IMR-90 (cell line): Measurements from ENCODE around the gene ROR2. TPM values are rescaled to one million over a fixed set of nuclear protein-coding genes. Genes with fewer than 3 reads are reported as not detected.

ENCODE experiments used
- ATAC-seq: fragments of 200-7000 bp; cut with Tn5 transposase; 2 replicates; pipeline ENCODE4 v1.9.1; 2020; ENCODE audit warnings: low read depth, mild to moderate bottlenecking, moderate library complexity
- BruUV-seq: library from RNA; stranded (reverse); fragments of 400-500 nt; replicated peaks from 2 replicates; lab custom pipeline; 2021; lab: Mats Ljungman, UMichigan
- CTCF ChIA-PET: fragments of 300-600 bp; formaldehyde crosslinking; extraction: SDS; loops from one replicate; lab custom pipeline; 2021; ENCODE audit warnings: antibody characterized with exemption; lab: Yijun Ruan, JAX
- POLR2A ChIA-PET: fragments of 300-600 bp; sonication (Branson Sonifier 250); formaldehyde crosslinking; loops from one replicate; lab custom pipeline; 2022; ENCODE audit warnings: antibody characterized with exemption; ENCODE audit not compliant: unreplicated experiment; lab: Charles Lee
- DNase-seq: peaks from one replicate; pipeline ENCODE4 v3.0.0; 2013
- H2AFZ ChIP-seq: replicated peaks from 2 replicates; pipeline ENCODE3; 2013; ENCODE audit warnings: low read length, mild to moderate bottlenecking; ENCODE audit not compliant: poor library complexity
- H2AK5ac ChIP-seq: 2 replicates; pipeline ENCODE4 v1.6.1; 2013; ENCODE audit warnings: low read depth, low read length, inconsistent platforms
- H2AK9ac ChIP-seq: replicated peaks from 2 replicates; pipeline ENCODE3; 2013; ENCODE audit warnings: mild to moderate bottlenecking, low read depth, low read length, moderate library complexity; ENCODE audit not compliant: poor library complexity
- H2BK120ac ChIP-seq: 2 replicates; pipeline ENCODE4 v1.6.1; 2013; ENCODE audit warnings: low read depth, low read length, inconsistent platforms
- H2BK15ac ChIP-seq: 3 replicates; pipeline ENCODE4 v1.6.1; 2013; ENCODE audit warnings: low read depth, low read length, inconsistent platforms
- H2BK20ac ChIP-seq: 2 replicates; pipeline ENCODE4 v1.6.1; 2013; ENCODE audit warnings: low read depth, mild to moderate bottlenecking, inconsistent platforms, low read length, moderate library complexity
- H2BK5ac ChIP-seq: 2 replicates; pipeline ENCODE4 v1.6.1; 2013; ENCODE audit warnings: mild to moderate bottlenecking, low read depth, low read length, inconsistent platforms; ENCODE audit not compliant: poor library complexity, severe bottlenecking
- H3K14ac ChIP-seq: replicated peaks from 2 replicates; pipeline ENCODE4 v1.6.1; 2013; ENCODE audit warnings: low read depth, low read length, inconsistent platforms
- H3K18ac ChIP-seq: 2 replicates; pipeline ENCODE4 v1.6.1; 2013; ENCODE audit warnings: low read depth, low read length, control low read depth
- H3K23ac ChIP-seq: 2 replicates; pipeline ENCODE4 v1.6.1; 2013; ENCODE audit warnings: low read depth, low read length, inconsistent platforms
- H3K27ac ChIP-seq: 2 replicates; pipeline ENCODE4 v1.5.1; 2013; ENCODE audit warnings: mild to moderate bottlenecking, control low read depth, low read length; ENCODE audit not compliant: insufficient read depth
- H3K27me3 ChIP-seq: 2 replicates; pipeline ENCODE4 v1.6.1; 2013; ENCODE audit warnings: low read length; ENCODE audit not compliant: control insufficient read depth, insufficient read depth
- H3K36me3 ChIP-seq: 2 replicates; pipeline ENCODE4 v1.6.1; 2013; ENCODE audit warnings: low read length, mixed read lengths; ENCODE audit not compliant: control insufficient read depth, insufficient read depth
- H3K4ac ChIP-seq: 2 replicates; pipeline ENCODE4 v1.6.1; 2013; ENCODE audit warnings: low read depth, low read length, inconsistent platforms
- H3K4me1 ChIP-seq: 2 replicates; pipeline ENCODE4 v1.6.1; 2013; ENCODE audit warnings: low read length, mixed read lengths; ENCODE audit not compliant: control insufficient read depth, insufficient read depth
- H3K4me2 ChIP-seq: 2 replicates; pipeline ENCODE4 v1.6.1; 2013; ENCODE audit warnings: low read depth, mild to moderate bottlenecking, control low read depth, low read length, moderate library complexity
- H3K4me3 ChIP-seq: 2 replicates; pipeline ENCODE4 v1.5.1; 2013; ENCODE audit warnings: low read depth, mild to moderate bottlenecking, control low read depth, low read length, moderate library complexity; ENCODE audit not compliant: insufficient read depth
- H3K56ac ChIP-seq: 2 replicates; pipeline ENCODE4 v1.6.1; 2013; ENCODE audit warnings: low read length, inconsistent platforms; ENCODE audit not compliant: insufficient read depth; ENCODE audit errors: extremely low read depth
- H3K79me1 ChIP-seq, 2 experiments: 2 replicates each; pipeline ENCODE4 v1.6.1; 2013; ENCODE audit warnings: low read length in 2 of 2, inconsistent platforms in 1 of 2, low read depth in 1 of 2
- H3K9ac ChIP-seq: 2 replicates; pipeline ENCODE4 v1.6.1; 2013; ENCODE audit warnings: low read depth, low read length, control low read depth
- H3K9me1 ChIP-seq: 2 replicates; pipeline ENCODE4 v1.6.1; 2013; ENCODE audit warnings: low read length, inconsistent platforms; ENCODE audit not compliant: insufficient read depth
- H3K9me3 ChIP-seq: 2 replicates; pipeline ENCODE4 v1.6.1; 2013; ENCODE audit warnings: low read length; ENCODE audit not compliant: control insufficient read depth, insufficient read depth
- H4K20me1 ChIP-seq: 2 replicates; pipeline ENCODE4 v1.6.1; 2013; ENCODE audit warnings: low read length, inconsistent platforms; ENCODE audit not compliant: insufficient read depth
- H4K5ac ChIP-seq: 2 replicates; pipeline ENCODE4 v1.6.1; 2013; ENCODE audit warnings: mild to moderate bottlenecking, low read depth, low read length, control low read depth
- H4K8ac ChIP-seq, 2 experiments: 2 replicates each; pipeline ENCODE4 v1.6.1; 2013; ENCODE audit warnings: low read depth in 2 of 2, low read length in 2 of 2, control low read depth in 1 of 2, inconsistent platforms in 1 of 2
- H4K91ac ChIP-seq: 2 replicates; pipeline ENCODE4 v1.6.1; 2013; ENCODE audit warnings: low read depth, low read length, inconsistent platforms; ENCODE audit not compliant: insufficient read depth
- BHLHE40 ChIP-seq: fragments of 150-350 bp; IDR thresholded peaks from 2 replicates; pipeline ENCODE4 v1.6.1; 2016; ENCODE audit warnings: mild to moderate bottlenecking, low read depth, low read length
- CEBPB ChIP-seq: IDR thresholded peaks from 2 replicates; pipeline ENCODE4 v1.6.1; 2012; ENCODE audit warnings: low read depth, low read length, improper control_type of control experiment
- FOS ChIP-seq: fragments of 150-350 bp; IDR thresholded peaks from 2 replicates; pipeline ENCODE4 v1.6.1; 2016; ENCODE audit warnings: low read depth, low read length
- MAFK ChIP-seq: IDR thresholded peaks from 2 replicates; pipeline ENCODE4 v1.6.1; 2012; ENCODE audit warnings: low read depth, low read length, improper control_type of control experiment
- MAZ ChIP-seq: IDR thresholded peaks from 2 replicates; pipeline ENCODE4 v1.6.1; 2012; ENCODE audit warnings: low read depth, mild to moderate bottlenecking, low read length, improper control_type of control experiment, moderate library complexity, borderline replicate concordance
- NFE2L2 ChIP-seq: fragments of 150-350 bp; IDR thresholded peaks from 2 replicates; pipeline ENCODE4 v1.6.1; 2016; ENCODE audit warnings: low read depth, mild to moderate bottlenecking, low read length
- POLR2A ChIP-seq: IDR thresholded peaks from 2 replicates; pipeline ENCODE4 v1.6.1; 2012; ENCODE audit warnings: mild to moderate bottlenecking, low read depth, low read length
- RAD21 ChIP-seq: IDR thresholded peaks from 2 replicates; pipeline ENCODE4 v1.6.1; 2012; ENCODE audit warnings: low read length, improper control_type of control experiment
- RFX5 ChIP-seq: IDR thresholded peaks from 2 replicates; pipeline ENCODE4 v1.8.0; 2012; ENCODE audit warnings: low read depth, mild to moderate bottlenecking, low read length, moderate library complexity
- WGBS, 2 experiments: methylation state at CpG; one replicate each; pipeline versions ENCODE4 v1.1.5 to v1.1.7; 2013; ENCODE audit warnings: missing lambda C conversion rate in 2 of 2; ENCODE audit not compliant: insufficient read length in 1 of 2; ENCODE audit errors: extremely low coverage in 2 of 2; 5-methylcytosine and 5-hydroxymethylcytosine counted together
- dilution Hi-C: fragments of 300-500 bp; cut with HindIII; formaldehyde crosslinking; loops from one replicate; pipeline ENCODE4 v1.14.3; 2018; ENCODE audit warnings: low sequenced_read_pairs; ENCODE audit not compliant: unreplicated experiment
- in situ Hi-C: fragments of 300-500 bp; cut with MboI; formaldehyde crosslinking; loops from 3 replicates; pipeline ENCODE4 v1.14.3; 2019; ENCODE audit warnings: low sequenced_read_pairs, inconsistent platforms, mixed read lengths
- intact Hi-C: fragments of 100-400 bp; cut with micrococcal nuclease; formaldehyde crosslinking; loops from 2 replicates; pipeline ENCODE4 v1.10.0; 2022
- polyA plus RNA-seq, 3 experiments: library from polyadenylated mRNA; depleted of rRNA; stranded (reverse); fragments of >200 nt; gene quantifications; 2 replicates each; pipeline ENCODE4 v1.2.3, GENCODE V29; 2012; ENCODE audit warnings: low replicate concordance in 1 of 3
- total RNA-seq: library from RNA; depleted of rRNA; stranded (reverse); fragments of >200 nt; gene quantifications from 2 replicates; pipeline ENCODE4 v1.2.3, GENCODE V29; 2012
- TF ChIP-seq, protein P1 (sequence below): fragments of 150-350 bp; IDR thresholded peaks from 2 replicates; pipeline ENCODE4 v1.6.1; 2016; ENCODE audit warnings: low read depth, mild to moderate bottlenecking, low read length, moderate library complexity, borderline replicate concordance
- TF ChIP-seq, protein P2 (sequence below): conservative IDR thresholded peaks from 2 replicates; pipeline ENCODE4 v1.5.1; 2012; ENCODE audit warnings: mild to moderate bottlenecking, low read depth, low read length, improper control_type of control experiment
- TF ChIP-seq, protein P3 (sequence below): fragments of 150-350 bp; IDR thresholded peaks from 2 replicates; pipeline ENCODE4 v1.6.1; 2017; ENCODE audit warnings: mild to moderate bottlenecking, antibody characterized with exemption, low read length, low read depth

Gene ROR2
- total and polyA plus RNA-seq, 2 of the 4 experiments (the other 2 are of a cell fraction) = 2.3 to 4.8 TPM

DNA sequence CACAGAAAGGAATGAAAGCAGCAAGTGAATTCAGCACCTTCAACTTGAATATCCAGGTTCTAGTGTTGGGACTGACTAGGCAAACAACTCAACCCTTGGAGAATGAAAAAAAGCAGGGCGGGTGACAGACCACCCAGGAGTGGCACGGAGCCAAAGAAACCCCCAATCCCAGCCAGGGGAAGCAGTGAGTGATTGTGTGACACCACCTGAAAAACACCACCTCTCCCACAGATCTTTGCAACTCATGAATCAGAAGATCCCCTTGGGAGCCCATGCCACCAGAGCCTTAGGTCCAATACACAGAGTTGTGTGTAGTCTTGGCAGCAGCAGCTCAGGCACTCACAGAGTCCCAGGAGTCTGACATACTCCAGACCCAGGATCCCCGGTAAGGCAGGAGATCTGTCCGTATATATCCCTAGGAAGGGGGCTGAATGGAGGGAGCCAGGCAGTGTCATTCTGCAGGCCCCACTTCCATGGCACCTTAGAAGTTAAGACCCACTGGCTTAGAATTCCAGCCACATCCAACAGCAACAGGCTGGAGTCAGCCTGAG is 22.1 kb upstream of the ROR2 start:
- Histone ChIP-seq H2BK15ac (no peak overlapping the region), H2AK9ac (no peak overlapping the region), H4K8ac (no peak overlapping the region), H4K20me1 (no peaks in the 10 kb centered on the region), H2AFZ (peak overlapping the region; percentile 68), H2AK5ac (no peak overlapping the region), H3K4me3 (no peak overlapping the region), H3K9ac (no peak overlapping the region), H3K14ac (no peak overlapping the region), H3K23ac (no peak overlapping the region), H2BK120ac (no peak overlapping the region), H3K4ac (no peak overlapping the region), H3K56ac (no peak overlapping the region), H4K91ac (no peak overlapping the region), H3K4me2 (no peak overlapping the region), H3K4me1 (no peaks in the 10 kb centered on the region), H2BK20ac (no peak overlapping the region), H2BK5ac (no peak overlapping the region), H3K27me3 (peaks cover 4% of the 10 kb centered on the region), H3K9me1 (no peaks in the 10 kb centered on the region), H3K27ac (no peak overlapping the region), H4K5ac (no peak overlapping the region), H3K9me3 (no peaks in the 10 kb centered on the region), H3K18ac (no peak overlapping the region), H3K36me3 (no peaks in the 10 kb centered on the region), H3K79me1 (no peaks in the 10 kb centered on the region)
- in situ Hi-C loops = no loop called here
- whole genome bisulfite sequencing, 2 experiments = no CpG with 5 or more reads among the region's 4 CpGs
- DNase-seq = no peak
- no TSS peak for BruUV-seq
- TF ChIP-seq FOS (no peak), NFE2L2 (no peak), MAFK (no peak), BHLHE40 (no peak), RFX5 (no peak), RAD21 (no peak), CEBPB (no peak), POLR2A (no peak), MAZ (no peak)
- TF ChIP-seq, protein P1, sequence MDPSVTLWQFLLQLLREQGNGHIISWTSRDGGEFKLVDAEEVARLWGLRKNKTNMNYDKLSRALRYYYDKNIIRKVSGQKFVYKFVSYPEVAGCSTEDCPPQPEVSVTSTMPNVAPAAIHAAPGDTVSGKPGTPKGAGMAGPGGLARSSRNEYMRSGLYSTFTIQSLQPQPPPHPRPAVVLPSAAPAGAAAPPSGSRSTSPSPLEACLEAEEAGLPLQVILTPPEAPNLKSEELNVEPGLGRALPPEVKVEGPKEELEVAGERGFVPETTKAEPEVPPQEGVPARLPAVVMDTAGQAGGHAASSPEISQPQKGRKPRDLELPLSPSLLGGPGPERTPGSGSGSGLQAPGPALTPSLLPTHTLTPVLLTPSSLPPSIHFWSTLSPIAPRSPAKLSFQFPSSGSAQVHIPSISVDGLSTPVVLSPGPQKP = no peak
- TF ChIP-seq, protein P2, sequence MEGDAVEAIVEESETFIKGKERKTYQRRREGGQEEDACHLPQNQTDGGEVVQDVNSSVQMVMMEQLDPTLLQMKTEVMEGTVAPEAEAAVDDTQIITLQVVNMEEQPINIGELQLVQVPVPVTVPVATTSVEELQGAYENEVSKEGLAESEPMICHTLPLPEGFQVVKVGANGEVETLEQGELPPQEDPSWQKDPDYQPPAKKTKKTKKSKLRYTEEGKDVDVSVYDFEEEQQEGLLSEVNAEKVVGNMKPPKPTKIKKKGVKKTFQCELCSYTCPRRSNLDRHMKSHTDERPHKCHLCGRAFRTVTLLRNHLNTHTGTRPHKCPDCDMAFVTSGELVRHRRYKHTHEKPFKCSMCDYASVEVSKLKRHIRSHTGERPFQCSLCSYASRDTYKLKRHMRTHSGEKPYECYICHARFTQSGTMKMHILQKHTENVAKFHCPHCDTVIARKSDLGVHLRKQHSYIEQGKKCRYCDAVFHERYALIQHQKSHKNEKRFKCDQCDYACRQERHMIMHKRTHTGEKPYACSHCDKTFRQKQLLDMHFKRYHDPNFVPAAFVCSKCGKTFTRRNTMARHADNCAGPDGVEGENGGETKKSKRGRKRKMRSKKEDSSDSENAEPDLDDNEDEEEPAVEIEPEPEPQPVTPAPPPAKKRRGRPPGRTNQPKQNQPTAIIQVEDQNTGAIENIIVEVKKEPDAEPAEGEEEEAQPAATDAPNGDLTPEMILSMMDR = no peak
- TF ChIP-seq, protein P3, sequence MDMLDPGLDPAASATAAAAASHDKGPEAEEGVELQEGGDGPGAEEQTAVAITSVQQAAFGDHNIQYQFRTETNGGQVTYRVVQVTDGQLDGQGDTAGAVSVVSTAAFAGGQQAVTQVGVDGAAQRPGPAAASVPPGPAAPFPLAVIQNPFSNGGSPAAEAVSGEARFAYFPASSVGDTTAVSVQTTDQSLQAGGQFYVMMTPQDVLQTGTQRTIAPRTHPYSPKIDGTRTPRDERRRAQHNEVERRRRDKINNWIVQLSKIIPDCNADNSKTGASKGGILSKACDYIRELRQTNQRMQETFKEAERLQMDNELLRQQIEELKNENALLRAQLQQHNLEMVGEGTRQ = no peak
- CTCF ChIA-PET = no interaction called here
- POLR2A ChIA-PET = no interaction called here
- dilution Hi-C loops = no loop called here
- intact Hi-C loops = no loop called here
- no peak for ATAC-seq
